ENCODE results near the gene LTA4H.

The LTA4H gene

GRCh38 chr12:95953000-95953399 is 82.4 kb downstream of the LTA4H start:
- no peak for DNase-seq

DNA sequence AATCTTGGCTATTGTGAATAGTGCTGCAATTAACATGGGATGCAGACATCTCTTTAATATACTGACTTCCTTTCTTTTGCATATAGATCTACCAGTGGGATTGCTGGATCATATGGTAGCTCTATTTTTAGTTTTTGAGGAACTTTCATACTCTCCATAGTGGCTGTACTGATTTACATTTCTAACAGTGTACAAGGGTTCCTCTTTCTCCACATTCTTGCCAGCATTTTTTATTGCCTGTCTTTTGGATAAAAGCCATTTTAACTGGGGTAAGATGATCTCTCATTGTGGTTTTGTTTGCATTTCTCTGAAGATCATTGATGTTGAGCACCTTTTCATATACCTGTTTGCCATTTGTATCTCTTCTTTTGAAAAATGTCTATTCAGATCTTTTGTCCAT is 83.9 kb downstream of the LTA4H start:
- no peak for DNase-seq

Measured in CD4-positive, alpha-beta T cell treated with Interleukin-15 for 1 hour (primary cell).